GM19372 (cell line): ENCODE results near the gene C7orf57.

Source experiments
- ATAC-seq: cut with Tn5 transposase; IDR thresholded peaks from one replicate; pipeline ENCODE4 v1.9.1; 2021; ENCODE audit warnings: mild to moderate bottlenecking, low read depth, moderate library complexity; ENCODE audit not compliant: unreplicated experiment

The C7orf57 gene

GRCh38 chr7:48083114-48083830 is 47.9 kb downstream of the C7orf57 start:
- ATAC-seq: no peak

- ATAC-seq: peak; percentile 49
Observed at GRCh38 chr7:48084727-48085432, 49.5 kb downstream of the C7orf57 start.

GRCh38 chr7:48085433-48085791 is 50.1 kb downstream of the C7orf57 start:
- ATAC-seq: no peak

- no peak for ATAC-seq
Observed at GRCh38 chr7:48085942-48086341, 50.6 kb downstream of the C7orf57 start.

- no peak for ATAC-seq
Observed at GRCh38 chr7:48087349-48087748, 52.0 kb downstream of the C7orf57 start.

- peak; percentile 58 for ATAC-seq
Observed at GRCh38 chr7:48088559-48089045, 53.3 kb downstream of the C7orf57 start.

- peak; percentile 53 for ATAC-seq
Observed at GRCh38 chr7:48089046-48090003, 54.0 kb downstream of the C7orf57 start, which contains the start of gene UPP1. TSS of gene UPP1 (plus strand) at chr7:48089265. CDS start at chr7:48094784, 5,519 bp downstream.

GRCh38 chr7:48090095-48090805 is 54.9 kb downstream of the C7orf57 start:
- no peak for ATAC-seq

GRCh38 chr7:48091506-48092433 is 56.4 kb downstream of the C7orf57 start:
- no peak for ATAC-seq

- no peak for ATAC-seq
Observed at GRCh38 chr7:48094861-48095293, 59.5 kb downstream of the C7orf57 start.

- no peak for ATAC-seq
Observed at GRCh38 chr7:48096273-48096672, 60.9 kb downstream of the C7orf57 start.

GRCh38 chr7:48097521-48098231 is 62.3 kb downstream of the C7orf57 start:
- ATAC-seq: no peak

- no peak for ATAC-seq
Observed at GRCh38 chr7:48098846-48099245, 63.5 kb downstream of the C7orf57 start.

GRCh38 chr7:48099781-48100180 is 64.4 kb downstream of the C7orf57 start:
- ATAC-seq: no peak

- no peak for ATAC-seq
Observed at GRCh38 chr7:48101352-48101751, 66.0 kb downstream of the C7orf57 start.

- ATAC-seq: no peak
Observed at GRCh38 chr7:48101968-48102367, 66.6 kb downstream of the C7orf57 start.

GRCh38 chr7:48102530-48102929 is 67.2 kb downstream of the C7orf57 start:
- no peak for ATAC-seq

- ATAC-seq: no peak
Observed at GRCh38 chr7:48105045-48105444, 69.7 kb downstream of the C7orf57 start.
